Measurements from ENCODE around the gene LIX1. TPM values are rescaled to one million over a fixed set of nuclear protein-coding genes. Genes with fewer than 3 reads are reported as not detected.

LIX1 gene
- total RNA-seq, 1 experiment from 2014 or later, result not detected

GRCh38 chr5:97124335-97124734, 18.1 kb downstream of the LIX1 start:
- ChIA-PET POLR2A (no interaction called here), CTCF (no interaction called here)
- TF ChIP-seq E2F1 (CRISPR knock-in tag; IDR thresholded peaks at IDR 0.05) (no peak), USF1 (CRISPR knock-in tag; IDR thresholded peaks at IDR 0.05) (no peak), ZNF396 (CRISPR knock-in tag; IDR thresholded peaks at IDR 0.05; ENCODE audit: borderline replicate concordance) (no peak), MYBL2 (CRISPR knock-in tag; IDR thresholded peaks at IDR 0.05) (no peak), CDX4 (CRISPR knock-in tag; IDR thresholded peaks at IDR 0.05; ENCODE audit: borderline replicate concordance) (no peak), PREB (CRISPR knock-in tag; IDR thresholded peaks at IDR 0.05; ENCODE audit: borderline replicate concordance) (no peak)
- no peaks in the 10 kb centered on the region for H3K27me3 Mint-ChIP-seq (ENCODE audit: low read depth)
- no peaks in the 10 kb centered on the region for H3K36me3 Mint-ChIP-seq
- H3K9me3 Mint-ChIP-seq, result no peaks in the 10 kb centered on the region
- 0 out of 2 replicates have a peak, but pooled peaks cover 4% of the 10 kb centered on the region for H3K4me1 Mint-ChIP-seq
- ATAC-seq (no peak), DNase-seq (ENCODE audit: low spot score) (no peak)
- H3K27ac Mint-ChIP-seq, result no peak overlapping the region
- no peak overlapping the region for H3K4me3 Mint-ChIP-seq

GRCh38 chr5:97121848-97122247, 20.6 kb downstream of the LIX1 start:
- no peaks in the 10 kb centered on the region for H3K27me3 Mint-ChIP-seq (ENCODE audit: low read depth)
- POLR2A ChIA-PET, result no interaction called here

More at GRCh38 chr5:97121848-97122247, 20.6 kb downstream of the LIX1 start:
- ATAC-seq (no peak), DNase-seq (ENCODE audit: low spot score) (no peak)
- CTCF ChIA-PET, result no interaction called here
- no peaks in the 10 kb centered on the region for H3K9me3 Mint-ChIP-seq
- H3K4me3 Mint-ChIP-seq, result no peak overlapping the region
- H3K36me3 Mint-ChIP-seq, result no peaks in the 10 kb centered on the region
- no peak for TF ChIP-seq ZNF512 (CRISPR knock-in tag; IDR thresholded peaks at IDR 0.05; ENCODE audit: borderline replicate concordance)
- no peak for TF ChIP-seq AR (CRISPR knock-in tag; IDR thresholded peaks at IDR 0.05)
- TF ChIP-seq CREB1 (CRISPR knock-in tag; IDR thresholded peaks at IDR 0.05), result no peak
- TF ChIP-seq ZNF138 (CRISPR knock-in tag; conservative IDR thresholded peaks at IDR 0.05), result no peak
- no peak for TF ChIP-seq ZNF219 (CRISPR knock-in tag; IDR thresholded peaks at IDR 0.05; ENCODE audit: borderline replicate concordance)
- no peak for TF ChIP-seq HMGXB4 (CRISPR knock-in tag; IDR thresholded peaks at IDR 0.05)
- TF ChIP-seq GABPB1 (CRISPR knock-in tag; IDR thresholded peaks at IDR 0.05), result no peak
- TF ChIP-seq IRF2 (CRISPR knock-in tag; IDR thresholded peaks at IDR 0.05; ENCODE audit: borderline replicate concordance, low read depth), result no peak
- TF ChIP-seq FOXP4 (CRISPR knock-in tag; IDR thresholded peaks at IDR 0.05), result no peak
- TF ChIP-seq ETV6 (CRISPR knock-in tag; IDR thresholded peaks at IDR 0.05), result no peak
- no peak overlapping the region for H3K27ac Mint-ChIP-seq
- peaks cover 7% of the 10 kb centered on the region; the same call in 1 of the 2 replicates for H3K4me1 Mint-ChIP-seq
